Stimulated activated CD8-positive, alpha-beta memory T cell treated with anti-CD3 and anti-CD28 coated beads, Interleukin-7, amount 100 ng/mL, for 48 hours (primary cell): ENCODE data around the gene SOX8.
A peak's percentile ranks its signal among the peaks of the same experiment; 100 is the strongest.
"Not testable (repeated sequence)": the region's sequence is repeated elsewhere in the genome, so short reads cannot be mapped to it uniquely, and the experiment has no call there.

ENCODE experiments used
- DNase-seq, 2 donors: peaks; one replicate each; pipeline ENCODE4 v3.0.0-alpha.2; 2020; ENCODE audit warnings: low read depth in 1 of 2; ENCODE audit errors: extremely low read depth in 1 of 2

Gene SOX8

DNA sequence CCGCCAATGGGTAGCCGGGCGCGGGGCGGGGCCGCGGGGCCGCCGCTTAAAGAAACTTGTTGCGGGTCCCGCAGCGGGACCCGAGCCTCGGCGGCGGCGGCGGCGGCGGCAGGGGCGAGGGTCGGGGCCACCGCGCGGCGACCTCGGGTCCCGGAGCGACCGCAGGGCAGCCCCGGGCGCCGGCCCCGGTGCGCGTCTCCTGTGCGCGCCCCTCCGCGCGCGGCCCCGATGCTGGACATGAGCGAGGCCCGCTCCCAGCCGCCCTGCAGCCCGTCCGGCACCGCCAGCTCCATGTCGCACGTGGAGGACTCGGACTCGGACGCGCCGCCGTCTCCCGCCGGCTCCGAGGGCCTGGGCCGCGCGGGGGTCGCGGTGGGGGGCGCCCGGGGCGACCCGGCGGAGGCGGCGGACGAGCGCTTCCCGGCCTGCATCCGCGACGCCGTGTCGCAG, at the start of gene SOX8:
Gene SOX8, plus strand, starts transcription at position 76 of the 450 bp plus-strand sequence. Its CDS starts 153 bp downstream, at position 229.
- peak in 1 of 2 donors; percentile 32 for DNase-seq

DNA sequence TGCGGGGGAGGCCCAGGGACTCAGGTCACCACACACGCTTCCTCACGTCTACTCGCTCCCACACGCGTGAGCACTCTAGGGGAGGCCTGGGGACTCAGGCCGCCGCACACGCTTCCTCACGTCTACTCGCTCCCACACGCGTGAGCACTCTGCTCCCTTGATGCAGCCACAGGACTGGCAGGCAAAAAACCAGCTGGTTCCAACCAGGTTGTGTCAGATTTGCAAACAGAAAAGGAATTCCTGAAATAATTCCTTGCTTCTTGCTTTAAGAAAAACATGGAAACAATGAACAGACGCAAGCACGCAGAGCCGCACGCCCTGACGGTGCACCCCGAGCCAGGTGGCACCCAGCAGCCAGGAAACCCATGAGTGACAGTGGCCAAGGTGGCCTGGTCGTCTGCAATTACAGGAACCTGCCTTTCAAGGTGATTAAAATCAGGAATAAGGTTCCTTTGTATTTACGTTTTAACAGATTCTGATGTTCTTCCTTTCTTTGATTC, 48.7 kb upstream of the SOX8 start:
- DNase-seq, result no peak

DNA sequence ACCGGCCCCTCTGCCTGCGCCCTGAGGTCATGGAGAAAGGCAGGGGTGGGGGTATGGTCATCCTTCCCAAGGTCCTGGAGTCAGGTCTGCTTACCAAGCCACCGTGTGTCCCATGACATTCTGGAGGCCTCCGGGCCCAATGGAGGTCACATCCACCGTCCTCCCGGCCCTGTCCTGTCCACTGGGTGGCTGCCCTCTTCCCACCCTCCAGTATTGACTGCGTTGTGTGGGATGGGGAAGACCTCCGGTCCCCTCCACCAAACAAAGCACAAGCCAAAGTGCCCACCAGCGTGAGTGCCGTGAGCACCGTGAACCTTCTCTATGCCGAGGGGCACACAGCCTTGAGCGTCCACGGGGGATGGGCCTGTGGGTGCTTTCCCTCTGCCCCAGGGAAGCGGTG, 48.0 kb upstream of the SOX8 start:
- no peak for DNase-seq

DNA sequence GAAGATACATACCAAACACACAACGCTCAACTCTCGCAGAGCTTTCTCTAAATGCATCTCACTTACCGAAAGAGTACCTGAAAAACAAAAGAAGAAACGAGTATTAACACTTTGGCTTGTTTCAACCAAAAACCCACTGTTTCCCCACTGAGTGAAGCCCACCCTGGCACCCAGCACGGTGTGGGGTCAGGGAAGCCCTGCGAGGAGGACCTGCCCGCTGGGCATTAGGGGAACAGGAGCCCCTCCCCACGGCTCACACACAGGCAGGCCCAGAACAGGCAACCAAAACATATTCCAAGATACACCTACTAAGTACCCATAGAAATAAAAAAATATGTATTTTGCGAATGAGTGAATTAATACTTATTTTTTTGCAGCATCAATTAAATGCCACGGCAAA, 47.4 kb upstream of the SOX8 start:
- no peak for DNase-seq

- no peak for DNase-seq
Measured at GRCh38 chr16:935684-936083, 45.9 kb upstream of the SOX8 start.

- DNase-seq, result no peak
Measured at GRCh38 chr16:937311-937710, 44.3 kb upstream of the SOX8 start.

DNA sequence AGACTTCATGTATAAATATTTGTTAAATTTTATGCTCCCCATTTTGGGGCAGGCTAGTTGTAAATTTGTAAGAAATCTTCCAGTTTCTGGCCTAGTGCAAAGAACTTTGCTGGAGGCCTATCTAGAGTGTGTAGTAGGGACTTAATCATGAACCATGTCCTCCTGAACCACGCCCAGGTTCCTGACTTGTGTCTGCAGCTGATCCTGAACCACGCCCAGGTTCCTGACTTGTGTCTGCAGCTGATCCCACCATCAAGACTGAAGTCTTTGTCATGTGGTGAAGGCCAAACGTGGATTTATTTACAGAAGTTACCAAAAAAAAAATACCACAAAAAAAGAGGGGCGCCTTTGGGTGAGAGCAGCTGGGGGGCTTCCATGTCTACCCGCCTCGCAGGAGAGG, 43.8 kb upstream of the SOX8 start:
- DNase-seq, result no peak

DNA sequence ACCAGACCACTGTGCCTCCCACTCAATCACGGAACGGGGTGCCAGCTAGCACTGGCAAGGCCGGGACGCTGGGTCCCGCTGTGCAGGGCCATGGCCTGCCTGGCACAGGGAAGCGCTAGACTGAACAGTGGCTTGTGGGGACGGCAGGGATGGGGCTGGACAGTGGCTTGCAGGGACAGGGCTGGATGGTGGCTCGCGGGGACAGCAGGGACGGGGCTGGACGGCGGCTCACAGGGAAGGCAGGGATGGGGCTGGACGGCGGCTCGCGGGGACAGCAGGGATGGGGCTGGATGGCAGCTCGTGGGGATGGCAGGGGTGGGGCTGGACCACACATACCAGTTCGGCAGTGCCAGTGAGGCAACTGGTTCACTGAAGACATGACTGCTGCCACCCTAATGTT, 43.4 kb upstream of the SOX8 start:
- DNase-seq, result no peak

DNA sequence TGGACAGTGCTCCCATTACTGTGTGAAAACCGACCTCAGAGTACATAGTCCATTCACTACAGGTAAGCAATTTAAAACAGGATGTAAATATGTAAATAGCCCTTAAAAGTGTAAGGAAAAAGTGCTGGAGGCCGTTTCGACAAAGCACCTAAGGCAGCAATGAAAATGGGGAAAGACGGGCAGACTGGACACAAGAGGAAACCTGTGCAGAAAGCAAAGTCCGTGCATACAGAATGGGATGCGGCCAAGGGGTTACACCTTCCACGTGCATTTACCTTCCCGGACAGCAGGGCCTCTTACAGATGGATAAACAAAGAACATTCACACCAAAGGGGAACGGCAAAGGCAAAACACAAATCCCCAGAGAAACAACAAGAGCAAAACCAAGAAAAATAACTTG, 42.8 kb upstream of the SOX8 start:
- DNase-seq, result no peak

DNA sequence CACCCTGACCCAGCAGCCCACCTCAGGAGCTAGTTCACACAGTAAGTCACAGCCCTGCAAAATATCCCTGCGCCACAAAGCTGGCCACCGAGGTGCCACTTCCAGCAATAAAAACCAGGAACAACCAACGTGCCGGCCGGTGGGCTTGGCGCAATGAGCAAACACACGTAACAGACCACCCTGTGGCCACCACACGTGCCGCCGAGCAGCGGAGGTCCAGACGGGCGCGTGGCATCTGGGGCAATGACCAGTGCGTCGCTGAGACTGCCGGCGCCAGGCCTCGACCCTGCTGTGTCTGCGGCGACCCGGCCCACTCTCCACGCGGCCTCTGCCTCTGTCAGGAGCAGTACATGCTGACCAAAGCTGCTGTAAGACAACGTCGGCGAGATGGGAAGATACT, 42.3 kb upstream of the SOX8 start:
- DNase-seq, result no peak

- DNase-seq, result no peak
Measured at GRCh38 chr16:939941-940340, 41.6 kb upstream of the SOX8 start.

DNA sequence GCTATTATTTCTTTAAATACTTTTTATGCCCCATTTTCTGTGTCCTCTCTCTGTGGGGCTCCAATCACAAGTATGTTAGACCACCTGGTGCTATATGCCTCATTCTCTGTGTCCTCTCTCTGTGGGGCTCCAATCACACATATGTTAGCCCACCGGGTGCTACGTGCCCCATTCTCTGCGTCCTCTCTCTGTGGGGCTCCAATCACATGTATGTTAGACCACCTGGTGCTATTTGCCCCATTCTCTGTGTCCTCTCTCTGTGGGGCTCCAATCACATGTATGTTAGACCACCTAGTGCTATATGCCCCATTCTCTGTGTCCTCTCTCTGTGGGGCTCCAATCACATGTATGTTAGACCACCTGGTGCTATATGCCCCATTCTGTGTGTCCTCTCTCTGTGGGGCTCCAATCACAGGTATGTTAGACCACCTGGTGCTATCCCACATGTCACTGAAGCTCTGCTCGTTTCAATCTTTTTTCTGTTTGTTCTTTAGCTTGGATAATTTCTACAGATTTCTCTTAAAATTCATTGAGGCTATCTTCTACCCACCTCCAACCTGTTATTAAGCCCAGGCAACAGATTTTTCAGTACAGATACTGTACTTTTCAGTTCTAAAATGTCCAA, 39.0 kb upstream of the SOX8 start:
- DNase-seq, result no peak

- DNase-seq, result no peak
Measured at GRCh38 chr16:943971-944370, 37.6 kb upstream of the SOX8 start.

GRCh38 chr16:945271-946047, 36.1 kb upstream of the SOX8 start:
- DNase-seq, result no peak

DNA sequence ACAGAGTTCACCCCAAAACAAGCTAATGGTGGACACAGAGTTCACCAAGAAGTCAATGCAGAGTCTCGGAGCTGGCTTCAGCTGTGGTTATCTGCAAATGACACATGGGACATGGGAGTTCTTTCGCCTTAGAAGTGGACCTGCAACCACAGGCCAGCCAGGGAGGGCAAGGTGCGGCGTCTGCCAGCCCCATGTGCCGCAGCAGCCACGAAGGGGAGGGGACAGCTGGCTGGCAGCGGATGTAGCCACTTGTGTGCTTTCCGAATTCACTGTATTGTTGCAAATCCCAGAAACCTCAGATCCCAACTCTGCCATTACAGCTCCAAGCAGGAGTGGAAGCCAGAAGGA, 35.5 kb upstream of the SOX8 start:
- DNase-seq, result no peak

- no peak for DNase-seq
Measured at GRCh38 chr16:947255-947921, 34.2 kb upstream of the SOX8 start.

DNA sequence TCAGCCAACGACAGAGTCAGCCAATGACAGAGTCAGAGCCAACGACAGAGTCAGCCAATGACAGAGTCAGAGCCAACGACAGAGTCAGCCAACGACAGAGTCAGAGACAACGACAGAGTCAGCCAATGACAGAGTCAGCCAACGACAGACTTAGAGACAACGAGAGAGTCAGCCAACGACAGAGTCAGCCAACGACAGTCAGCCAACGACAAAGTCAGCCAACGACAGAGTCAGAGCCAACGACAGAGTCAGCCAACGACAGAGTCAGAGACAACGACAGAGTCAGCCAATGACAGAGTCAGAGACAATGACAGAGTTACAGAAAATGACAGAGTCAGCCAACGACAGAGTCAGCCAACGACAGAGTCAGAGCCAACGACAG, 33.7 kb upstream of the SOX8 start:
- not testable (repeated sequence) for DNase-seq

GRCh38 chr16:948767-949166, 32.8 kb upstream of the SOX8 start:
- not testable (repeated sequence) for DNase-seq

DNA sequence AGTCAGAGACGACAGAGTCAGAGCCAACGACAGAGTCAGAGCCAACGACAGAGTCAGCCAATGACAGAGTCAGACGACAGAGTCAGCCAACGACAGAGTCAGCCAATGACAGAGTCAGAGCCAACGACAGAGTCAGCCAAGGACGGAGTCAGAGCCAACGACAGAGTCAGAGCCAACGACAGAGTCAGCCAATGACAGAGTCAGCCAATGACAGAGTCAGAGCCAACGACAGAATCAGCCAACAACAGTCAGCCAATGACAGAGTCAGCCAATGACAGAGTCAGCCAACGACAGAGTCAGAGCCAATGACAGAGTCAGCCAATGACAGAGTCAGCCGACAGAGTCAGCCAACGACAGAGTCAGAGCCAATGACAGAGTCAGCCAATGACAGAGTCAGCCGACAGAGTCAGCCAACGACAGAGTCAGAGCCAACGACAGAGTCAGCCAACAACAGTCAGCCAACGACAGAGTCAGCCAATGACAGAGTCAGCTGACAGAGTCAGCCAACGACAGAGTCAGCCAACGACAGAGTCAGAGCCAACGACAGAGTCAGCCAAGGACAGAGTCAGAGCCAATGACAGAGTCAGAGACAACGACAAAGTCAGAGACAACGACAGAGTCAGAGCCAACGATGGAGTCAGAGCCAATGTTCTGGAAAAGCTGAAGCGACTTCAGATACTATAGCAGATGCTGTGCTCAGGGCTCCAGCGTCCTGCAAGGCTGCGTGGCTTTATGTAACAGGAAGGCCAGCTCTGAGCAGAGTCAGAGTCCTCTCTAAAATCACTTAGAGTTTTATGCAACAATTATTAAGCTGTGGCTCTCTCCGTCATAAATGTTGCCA, 30.6 kb upstream of the SOX8 start:
- DNase-seq, result not testable (repeated sequence)

DNA sequence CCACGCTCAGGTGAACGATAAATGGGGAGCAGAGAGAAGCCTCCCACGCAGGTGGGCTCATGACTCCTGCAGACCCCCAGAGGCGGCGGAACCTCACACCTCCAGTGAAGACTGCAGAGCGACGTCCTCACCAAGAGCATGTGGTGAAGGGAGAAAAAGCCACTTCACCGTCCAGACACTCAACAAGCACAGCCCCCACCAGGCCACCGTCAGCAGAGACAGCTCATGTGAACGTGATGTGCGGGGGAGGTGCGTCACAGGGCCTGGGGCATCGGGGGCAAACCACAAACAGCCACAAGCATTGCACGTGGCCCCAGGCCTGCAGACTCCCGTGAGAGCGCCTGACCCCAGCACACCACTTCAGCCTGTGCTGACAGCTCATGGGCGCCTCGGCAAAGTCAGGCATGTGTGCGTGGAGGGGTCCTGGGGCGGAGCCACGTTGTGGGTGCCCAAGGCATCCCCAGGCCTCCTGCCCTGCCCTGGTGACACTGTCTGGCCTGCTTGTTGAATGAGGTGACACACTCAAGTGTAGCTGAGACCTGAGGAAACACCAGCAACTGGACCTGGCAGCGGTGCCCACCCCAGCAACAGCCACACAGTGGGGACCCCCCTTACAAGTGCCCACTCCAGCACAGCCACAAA, 29.8 kb upstream of the SOX8 start:
- no peak for DNase-seq

DNA sequence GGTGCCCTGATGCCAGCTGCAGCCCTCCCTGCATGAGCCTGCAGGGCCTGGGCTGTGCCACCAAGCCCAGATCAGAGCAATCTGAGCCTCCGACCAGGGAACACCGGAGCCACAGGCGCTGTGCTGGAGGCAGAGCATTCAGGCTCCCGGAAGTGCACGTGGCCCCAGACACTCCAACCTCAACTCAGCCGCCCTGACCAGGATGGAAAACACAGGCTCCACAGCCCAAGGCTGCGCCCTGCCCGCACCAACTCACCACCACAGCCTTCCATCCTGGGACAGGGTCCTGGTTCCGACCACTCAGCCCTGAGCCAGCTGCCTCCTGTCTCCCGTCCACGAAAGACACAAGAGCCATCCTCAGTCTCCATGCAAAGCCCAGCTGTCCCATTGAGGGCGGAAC, 29.2 kb upstream of the SOX8 start:
- DNase-seq, result no peak
